ENCODE results near the gene ST3GAL3. TPM values are rescaled to one million over a fixed set of nuclear protein-coding genes. Genes with fewer than 3 reads are reported as not detected.

ST3GAL3 gene
- total RNA-seq, 4 donors from 2014 or later = 4.4 to 19.0 (median 6.1) TPM

- no peak for DNase-seq
- Histone ChIP-seq H3K27me3 (no peaks in the 10 kb centered on the region), H3K4me3 (no peak overlapping the region), H3K27ac (no peak overlapping the region), H3K9me3 (no peaks in the 10 kb centered on the region), H3K4me1 (peaks cover 0 to 8% (median 3%) of the 10 kb centered on the region in 4 donors), H3K36me3 (peaks cover 0 to 66% (median 0%) of the 10 kb centered on the region in 3 donors)
- TF ChIP-seq POLR2A (IDR thresholded peaks at IDR 0.05) = no peak
- TF ChIP-seq, protein P1, sequence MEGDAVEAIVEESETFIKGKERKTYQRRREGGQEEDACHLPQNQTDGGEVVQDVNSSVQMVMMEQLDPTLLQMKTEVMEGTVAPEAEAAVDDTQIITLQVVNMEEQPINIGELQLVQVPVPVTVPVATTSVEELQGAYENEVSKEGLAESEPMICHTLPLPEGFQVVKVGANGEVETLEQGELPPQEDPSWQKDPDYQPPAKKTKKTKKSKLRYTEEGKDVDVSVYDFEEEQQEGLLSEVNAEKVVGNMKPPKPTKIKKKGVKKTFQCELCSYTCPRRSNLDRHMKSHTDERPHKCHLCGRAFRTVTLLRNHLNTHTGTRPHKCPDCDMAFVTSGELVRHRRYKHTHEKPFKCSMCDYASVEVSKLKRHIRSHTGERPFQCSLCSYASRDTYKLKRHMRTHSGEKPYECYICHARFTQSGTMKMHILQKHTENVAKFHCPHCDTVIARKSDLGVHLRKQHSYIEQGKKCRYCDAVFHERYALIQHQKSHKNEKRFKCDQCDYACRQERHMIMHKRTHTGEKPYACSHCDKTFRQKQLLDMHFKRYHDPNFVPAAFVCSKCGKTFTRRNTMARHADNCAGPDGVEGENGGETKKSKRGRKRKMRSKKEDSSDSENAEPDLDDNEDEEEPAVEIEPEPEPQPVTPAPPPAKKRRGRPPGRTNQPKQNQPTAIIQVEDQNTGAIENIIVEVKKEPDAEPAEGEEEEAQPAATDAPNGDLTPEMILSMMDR (IDR thresholded peaks at IDR 0.05) = no peak
These were observed 3.5 kb upstream of the ST3GAL3 start for GRCh38 chr1:43703836-43704235.

DNA sequence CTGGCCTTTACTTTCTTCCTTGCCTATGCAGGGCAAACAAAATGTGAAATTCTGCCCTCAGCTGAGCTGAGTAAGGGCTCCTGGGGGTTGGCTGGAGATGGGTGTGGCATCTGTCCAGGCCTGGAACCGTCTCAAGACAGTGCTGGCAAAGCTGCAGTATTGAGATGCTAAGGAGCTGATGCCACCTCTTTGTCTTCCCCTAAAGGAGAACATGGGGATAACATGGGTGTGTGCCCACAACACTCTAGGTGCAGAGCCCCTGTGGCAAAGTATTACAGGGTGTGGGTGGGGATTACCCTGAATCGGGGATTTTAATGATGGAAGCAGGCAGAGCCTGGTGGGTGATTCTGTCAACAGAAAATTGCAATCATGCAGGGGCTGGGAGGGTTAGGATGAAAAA lies 2.5 kb upstream of the ST3GAL3 start:
- no peaks in the 10 kb centered on the region for H3K27me3 ChIP-seq
- H3K4me3 ChIP-seq = no peak overlapping the region
- H3K27ac ChIP-seq = no peak overlapping the region
- TF ChIP-seq, protein P1 (IDR thresholded peaks at IDR 0.05) = no peak
- no peak for TF ChIP-seq POLR2A (IDR thresholded peaks at IDR 0.05)
- peaks cover 0 to 8% (median 3%) of the 10 kb centered on the region in 4 donors for H3K4me1 ChIP-seq
- H3K9me3 ChIP-seq = no peaks in the 10 kb centered on the region
- no peak for DNase-seq
- H3K36me3 ChIP-seq = peaks cover 0 to 56% (median 0%) of the 10 kb centered on the region in 3 donors

DNA sequence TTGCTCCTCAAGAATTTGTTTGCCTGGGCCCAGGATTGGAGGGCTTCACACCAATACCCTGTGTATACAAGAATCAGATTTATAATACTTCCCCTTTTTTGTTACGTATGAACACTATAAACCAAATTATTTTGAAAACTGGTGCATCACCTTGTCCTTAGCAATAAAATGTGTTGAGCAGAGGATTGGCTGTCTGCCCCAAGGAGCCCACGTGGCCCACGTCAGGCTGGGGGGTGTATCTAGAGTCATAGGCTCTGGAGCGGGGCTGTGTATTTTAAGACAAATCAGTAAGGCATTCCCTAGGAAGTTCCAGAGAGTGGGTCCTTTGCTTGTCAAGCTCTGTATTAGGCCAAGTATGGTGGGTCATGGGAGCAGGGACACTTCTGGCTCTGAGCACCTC lies 2.0 kb upstream of the ST3GAL3 start:
- H3K36me3 ChIP-seq = peaks cover 0 to 51% (median 0%) of the 10 kb centered on the region in 3 donors
- H3K9me3 ChIP-seq = no peaks in the 10 kb centered on the region
- no peak for DNase-seq
- H3K27me3 ChIP-seq = no peaks in the 10 kb centered on the region
- no peak for TF ChIP-seq POLR2A (IDR thresholded peaks at IDR 0.05)
- TF ChIP-seq, protein P1 (IDR thresholded peaks at IDR 0.05) = no peak
- peaks cover 0 to 8% (median 3%) of the 10 kb centered on the region in 4 donors for H3K4me1 ChIP-seq
- H3K27ac ChIP-seq = no peak overlapping the region
- H3K4me3 ChIP-seq = no peak overlapping the region

DNA sequence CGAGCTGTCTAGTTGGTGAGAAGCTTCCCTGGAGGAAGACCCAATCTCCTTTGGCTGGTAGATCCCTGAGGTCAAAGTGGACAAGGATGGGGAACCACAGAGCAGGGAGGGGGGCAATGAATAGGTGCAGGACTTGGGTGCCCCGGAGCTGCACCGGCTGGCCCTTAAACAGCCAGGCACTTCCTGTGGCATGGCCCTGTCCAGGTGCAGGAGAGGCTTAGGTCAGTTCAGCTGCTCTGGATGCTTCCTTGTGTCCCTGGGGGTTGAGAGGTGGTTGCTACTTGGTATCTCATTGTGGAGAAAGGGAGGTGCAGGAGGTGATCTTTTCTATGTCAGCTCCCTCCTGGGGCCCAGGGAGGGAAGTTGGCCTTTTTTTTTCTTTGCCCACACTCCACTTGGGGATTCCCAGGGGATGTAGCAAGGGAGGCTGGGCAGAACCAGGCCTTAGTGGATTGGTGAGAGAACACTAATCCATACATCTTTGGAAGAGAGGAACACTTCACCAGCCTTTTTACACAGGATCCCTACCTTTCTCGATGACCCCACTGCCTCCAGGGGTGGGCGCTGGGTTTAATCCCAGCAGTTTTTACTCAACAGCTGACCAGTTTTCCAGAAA lies 1.2 kb upstream of the ST3GAL3 start:
- Histone ChIP-seq H3K4me1 (peaks cover 0 to 8% (median 3%) of the 10 kb centered on the region in 4 donors), H3K36me3 (peaks cover 0 to 44% (median 0%) of the 10 kb centered on the region in 3 donors), H3K27ac (peak overlapping the region in 1 of 4 donors; percentile 90), H3K4me3 (no peak overlapping the region), H3K9me3 (no peaks in the 10 kb centered on the region), H3K27me3 (no peaks in the 10 kb centered on the region)
- TF ChIP-seq, protein P1 (IDR thresholded peaks at IDR 0.05) = no peak
- TF ChIP-seq POLR2A (IDR thresholded peaks at IDR 0.05) = no peak
- no peak for DNase-seq

- TF ChIP-seq, protein P1 (IDR thresholded peaks at IDR 0.05) = no peak
- TF ChIP-seq POLR2A (IDR thresholded peaks at IDR 0.05) = no peak
- H3K4me1 ChIP-seq = peaks cover 0 to 8% (median 3%) of the 10 kb centered on the region in 4 donors
- H3K9me3 ChIP-seq = no peaks in the 10 kb centered on the region
- peak overlapping the region; percentile 55 to 90 (median 76) for H3K27ac ChIP-seq
- peak in 2 of 3 donors; percentile 22 to 49 for DNase-seq
- H3K36me3 ChIP-seq = peaks cover 0 to 38% (median 0%) of the 10 kb centered on the region in 3 donors
- H3K4me3 ChIP-seq = peak overlapping the region; percentile 80 to 94 (median 90)
- H3K27me3 ChIP-seq = no peaks in the 10 kb centered on the region
These were observed 642 bp upstream of the ST3GAL3 start for GRCh38 chr1:43706598-43707189.

Measured in Peyer's patch (tissue), 4 donors.